ENCODE data around the gene KANK2. TPM values are rescaled to one million over a fixed set of nuclear protein-coding genes. Genes with fewer than 3 reads are reported as not detected.
A peak's percentile ranks its signal among the peaks of the same experiment; 100 is the strongest.

Gene KANK2
- total and polyA plus RNA-seq, 10 of the 15 experiments (the other 5 are each of a cell fraction or from before 2014, with no cell fraction given): 4.9 to 33.0 (median 21.0) TPM

- TF ChIP-seq, protein P1, sequence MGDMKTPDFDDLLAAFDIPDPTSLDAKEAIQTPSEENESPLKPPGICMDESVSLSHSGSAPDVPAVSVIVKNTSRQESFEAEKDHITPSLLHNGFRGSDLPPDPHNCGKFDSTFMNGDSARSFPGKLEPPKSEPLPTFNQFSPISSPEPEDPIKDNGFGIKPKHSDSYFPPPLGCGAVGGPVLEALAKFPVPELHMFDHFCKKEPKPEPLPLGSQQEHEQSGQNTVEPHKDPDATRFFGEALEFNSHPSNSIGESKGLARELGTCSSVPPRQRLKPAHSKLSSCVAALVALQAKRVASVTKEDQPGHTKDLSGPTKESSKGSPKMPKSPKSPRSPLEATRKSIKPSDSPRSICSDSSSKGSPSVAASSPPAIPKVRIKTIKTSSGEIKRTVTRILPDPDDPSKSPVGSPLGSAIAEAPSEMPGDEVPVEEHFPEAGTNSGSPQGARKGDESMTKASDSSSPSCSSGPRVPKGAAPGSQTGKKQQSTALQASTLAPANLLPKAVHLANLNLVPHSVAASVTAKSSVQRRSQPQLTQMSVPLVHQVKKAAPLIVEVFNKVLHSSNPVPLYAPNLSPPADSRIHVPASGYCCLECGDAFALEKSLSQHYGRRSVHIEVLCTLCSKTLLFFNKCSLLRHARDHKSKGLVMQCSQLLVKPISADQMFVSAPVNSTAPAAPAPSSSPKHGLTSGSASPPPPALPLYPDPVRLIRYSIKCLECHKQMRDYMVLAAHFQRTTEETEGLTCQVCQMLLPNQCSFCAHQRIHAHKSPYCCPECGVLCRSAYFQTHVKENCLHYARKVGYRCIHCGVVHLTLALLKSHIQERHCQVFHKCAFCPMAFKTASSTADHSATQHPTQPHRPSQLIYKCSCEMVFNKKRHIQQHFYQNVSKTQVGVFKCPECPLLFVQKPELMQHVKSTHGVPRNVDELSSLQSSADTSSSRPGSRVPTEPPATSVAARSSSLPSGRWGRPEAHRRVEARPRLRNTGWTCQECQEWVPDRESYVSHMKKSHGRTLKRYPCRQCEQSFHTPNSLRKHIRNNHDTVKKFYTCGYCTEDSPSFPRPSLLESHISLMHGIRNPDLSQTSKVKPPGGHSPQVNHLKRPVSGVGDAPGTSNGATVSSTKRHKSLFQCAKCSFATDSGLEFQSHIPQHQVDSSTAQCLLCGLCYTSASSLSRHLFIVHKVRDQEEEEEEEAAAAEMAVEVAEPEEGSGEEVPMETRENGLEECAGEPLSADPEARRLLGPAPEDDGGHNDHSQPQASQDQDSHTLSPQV (IDR thresholded peaks at IDR 0.05): no peak
- TF ChIP-seq RAD51 (IDR thresholded peaks at IDR 0.05): peak; percentile 81
- 0 out of 2 replicates have a peak, but pooled peaks have one; percentile 32 for TF ChIP-seq TCF12 (IDR thresholded peaks at IDR 0.05; ENCODE audit: low read depth, low read length)
- peak; percentile 88 for TF ChIP-seq EED (IDR thresholded peaks at IDR 0.05; ENCODE audit: low read depth)
- peak; percentile 87 to 88 for TF ChIP-seq EP300 (IDR thresholded peaks at IDR 0.05; ENCODE audit: borderline replicate concordance in 1 of 2, control insufficient read depth in 1 of 2, low read depth in 2 of 2, low read length in 2 of 2)
- peak; percentile 80 for TF ChIP-seq NBN (IDR thresholded peaks at IDR 0.05)
- no peak for TF ChIP-seq RBBP5 (conservative IDR thresholded peaks at IDR 0.05)
- TF ChIP-seq ZNF622 (IDR thresholded peaks at IDR 0.05): no peak
- peak; percentile 80 for TF ChIP-seq SMARCA5 (IDR thresholded peaks at IDR 0.05)
- no peak; the same call in 1 of the 2 replicates for TF ChIP-seq ATF2 (IDR thresholded peaks at IDR 0.05; ENCODE audit: low read length)
- TF ChIP-seq BRCA1 (IDR thresholded peaks at IDR 0.05; ENCODE audit: low read depth, low read length): no peak
- TF ChIP-seq JUND (IDR thresholded peaks at IDR 0.05; ENCODE audit: low read depth, low read length): 0 out of 2 replicates have a peak, but pooled peaks have one; percentile 19
- TF ChIP-seq MYB (IDR thresholded peaks at IDR 0.05; ENCODE audit: borderline replicate concordance, low read depth, low read length): peak; percentile 88
- TF ChIP-seq, protein P2, sequence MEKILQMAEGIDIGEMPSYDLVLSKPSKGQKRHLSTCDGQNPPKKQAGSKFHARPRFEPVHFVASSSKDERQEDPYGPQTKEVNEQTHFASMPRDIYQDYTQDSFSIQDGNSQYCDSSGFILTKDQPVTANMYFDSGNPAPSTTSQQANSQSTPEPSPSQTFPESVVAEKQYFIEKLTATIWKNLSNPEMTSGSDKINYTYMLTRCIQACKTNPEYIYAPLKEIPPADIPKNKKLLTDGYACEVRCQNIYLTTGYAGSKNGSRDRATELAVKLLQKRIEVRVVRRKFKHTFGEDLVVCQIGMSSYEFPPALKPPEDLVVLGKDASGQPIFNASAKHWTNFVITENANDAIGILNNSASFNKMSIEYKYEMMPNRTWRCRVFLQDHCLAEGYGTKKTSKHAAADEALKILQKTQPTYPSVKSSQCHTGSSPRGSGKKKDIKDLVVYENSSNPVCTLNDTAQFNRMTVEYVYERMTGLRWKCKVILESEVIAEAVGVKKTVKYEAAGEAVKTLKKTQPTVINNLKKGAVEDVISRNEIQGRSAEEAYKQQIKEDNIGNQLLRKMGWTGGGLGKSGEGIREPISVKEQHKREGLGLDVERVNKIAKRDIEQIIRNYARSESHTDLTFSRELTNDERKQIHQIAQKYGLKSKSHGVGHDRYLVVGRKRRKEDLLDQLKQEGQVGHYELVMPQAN (conservative IDR thresholded peaks at IDR 0.05): 0 out of 2 replicates have a peak, but pooled peaks have one; percentile 29
- no peak for TF ChIP-seq NFYA (IDR thresholded peaks at IDR 0.05; ENCODE audit: borderline replicate concordance, low read depth, low read length)
- TF ChIP-seq SIN3A (IDR thresholded peaks at IDR 0.05; ENCODE audit: low read depth, low read length): no peak
- 0 out of 2 replicates have a peak, but pooled peaks have one; percentile 38 for TF ChIP-seq TARDBP (IDR thresholded peaks at IDR 0.05; ENCODE audit: borderline replicate concordance)
- no peak for TF ChIP-seq NFXL1 (IDR thresholded peaks at IDR 0.05; ENCODE audit: borderline replicate concordance)
- no peak for TF ChIP-seq YY1 (IDR thresholded peaks at IDR 0.05; ENCODE audit: low read depth, low read length)
- TF ChIP-seq RUNX3 (IDR thresholded peaks at IDR 0.05; ENCODE audit: low read length): peak; percentile 87
- TF ChIP-seq SKIL (IDR thresholded peaks at IDR 0.05; ENCODE audit: low read depth, poor library complexity, severe bottlenecking): no peak
- TF ChIP-seq NFIC (IDR thresholded peaks at IDR 0.05; ENCODE audit: low read depth, low read length): peak; percentile 79; the same call in 1 of the 2 replicates
Observed at GRCh38 chr19:11205939-11206570, 8.7 kb upstream of the KANK2 start (continued).

All from GM12878 (cell line).